Epidermal melanocyte (primary cell): ENCODE measurements around the gene DHX35.
A peak's percentile ranks its signal among the peaks of the same experiment; 100 is the strongest.

Experiments
- DNase-seq: peaks from one replicate; pipeline ENCODE4 v3.0.0; 2011; ENCODE audit warnings: low spot score; ENCODE audit not compliant: insufficient read length

Gene DHX35

DNA sequence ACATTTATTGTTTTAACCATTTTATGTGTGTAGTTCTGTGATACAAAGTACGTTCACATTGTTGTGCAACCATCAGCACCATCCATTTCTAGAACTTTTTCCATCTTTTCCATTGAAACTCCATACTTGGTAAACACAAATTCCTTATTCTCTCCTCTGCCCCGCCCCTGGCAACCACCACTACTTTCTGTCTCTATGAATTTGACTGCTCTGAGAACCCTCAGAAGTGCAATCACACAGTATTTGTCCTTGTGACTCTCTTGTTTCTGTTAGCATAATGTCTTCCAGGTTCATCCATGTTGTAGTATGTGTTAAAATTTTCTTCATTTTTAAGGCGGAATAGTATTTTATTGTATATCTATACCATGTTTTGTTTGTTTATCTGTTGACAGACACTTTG, 56.9 kb downstream of the DHX35 start:
- no peak for DNase-seq

GRCh38 chr20:39019805-39020325, 57.7 kb downstream of the DHX35 start:
- DNase-seq, result no peak

DNA sequence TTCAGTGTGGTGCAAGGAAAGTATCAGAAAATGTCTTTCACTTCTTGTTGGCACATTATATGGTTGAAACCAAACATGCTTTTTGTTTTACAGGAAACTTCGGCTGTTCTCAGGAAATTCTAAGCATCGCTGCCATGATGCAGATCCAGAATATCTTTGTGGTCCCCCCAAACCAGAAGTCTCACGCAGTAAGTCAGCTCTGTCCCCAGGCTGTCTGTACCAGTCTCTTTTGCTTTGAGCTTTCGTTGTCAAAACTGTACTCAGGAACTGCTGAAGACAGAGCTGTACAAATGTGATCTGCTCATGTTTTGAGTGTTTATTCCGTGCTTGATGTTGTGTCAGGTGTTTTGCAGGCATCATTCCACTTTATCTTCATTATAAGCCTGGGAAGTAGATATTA, 59.6 kb downstream of the DHX35 start:
- DNase-seq, result no peak

- no peak for DNase-seq
These were observed 63.7 kb downstream of the DHX35 start for GRCh38 chr20:39025883-39026282.

DNA sequence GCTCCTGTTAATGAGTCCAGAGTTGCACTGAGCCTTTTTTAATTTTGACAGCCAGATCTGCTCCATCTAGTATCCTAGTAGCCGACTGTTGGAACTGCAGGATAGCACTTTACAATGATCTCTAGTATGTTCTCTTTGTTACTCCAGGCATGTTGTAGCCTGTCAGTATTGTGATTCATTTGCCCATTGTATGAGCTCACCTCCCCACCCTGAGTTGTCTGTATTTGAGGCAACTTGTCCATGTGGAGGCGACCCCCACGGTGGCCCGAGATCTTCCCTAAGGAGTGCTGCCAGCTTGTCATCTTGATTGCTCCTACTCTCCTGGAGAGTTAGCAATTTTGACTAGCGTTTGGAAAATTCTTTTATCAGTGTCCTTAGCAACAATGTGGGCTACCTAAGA, 67.2 kb downstream of the DHX35 start:
- DNase-seq, result no peak

- no peak for DNase-seq
These were observed 70.9 kb downstream of the DHX35 start for GRCh38 chr20:39032997-39033396.

GRCh38 chr20:39036011-39036410, 73.9 kb downstream of the DHX35 start:
- DNase-seq, result no peak

- no peak for DNase-seq
These were observed 74.7 kb downstream of the DHX35 start for GRCh38 chr20:39036851-39037250.

DNA sequence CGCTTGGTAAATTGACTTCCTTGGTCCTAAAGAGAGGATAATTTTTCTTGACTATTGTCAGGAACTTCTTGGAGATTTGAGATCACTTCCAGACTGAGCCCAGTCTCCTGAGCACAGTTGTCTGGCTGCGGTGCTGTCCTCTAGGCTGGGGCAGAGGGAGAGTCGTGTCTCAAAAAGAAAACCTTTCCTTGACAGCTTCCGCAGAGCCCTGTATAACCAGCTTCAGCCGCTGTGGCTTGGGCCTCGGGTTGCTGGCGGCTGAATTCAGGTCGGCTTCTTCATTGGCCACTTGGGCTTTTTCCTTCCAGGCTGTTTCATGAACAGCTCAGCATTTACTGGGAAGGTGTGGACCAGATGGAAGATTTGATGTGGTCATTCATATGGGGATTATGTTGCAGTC, 75.9 kb downstream of the DHX35 start:
- no peak for DNase-seq

GRCh38 chr20:39038495-39038894, 76.4 kb downstream of the DHX35 start:
- no peak for DNase-seq

GRCh38 chr20:39039261-39039660, 77.1 kb downstream of the DHX35 start:
- DNase-seq, result no peak

DNA sequence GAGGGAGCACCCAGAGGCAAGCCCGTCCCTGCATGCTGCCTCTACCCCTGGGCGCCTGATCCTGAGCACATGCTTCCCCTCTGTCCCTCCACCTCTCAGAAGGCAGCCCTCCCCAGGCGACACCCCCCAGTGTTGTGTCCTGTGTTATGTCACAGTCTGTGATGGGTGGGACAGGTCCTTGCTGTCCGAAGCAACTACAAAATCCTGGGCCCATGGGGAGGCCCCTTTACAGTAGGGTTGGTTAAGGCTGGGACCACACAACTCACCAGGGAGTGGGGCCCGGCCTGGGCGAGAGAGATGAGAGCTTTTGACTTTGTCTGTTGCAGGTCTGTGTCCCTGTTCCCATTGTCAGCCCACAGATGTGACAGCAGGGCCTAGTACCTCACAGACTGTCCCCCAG, 78.0 kb downstream of the DHX35 start:
- DNase-seq, result no peak

- no peak for DNase-seq
These were observed 78.9 kb downstream of the DHX35 start for GRCh38 chr20:39041067-39041466.

GRCh38 chr20:39042279-39043150, 80.4 kb downstream of the DHX35 start:
- no peak for DNase-seq

GRCh38 chr20:39044501-39044900, 82.4 kb downstream of the DHX35 start:
- no peak for DNase-seq

- DNase-seq, result no peak
These were observed 83.5 kb downstream of the DHX35 start for GRCh38 chr20:39045676-39046075.

GRCh38 chr20:39047417-39047985, 85.4 kb downstream of the DHX35 start:
- no peak for DNase-seq

DNA sequence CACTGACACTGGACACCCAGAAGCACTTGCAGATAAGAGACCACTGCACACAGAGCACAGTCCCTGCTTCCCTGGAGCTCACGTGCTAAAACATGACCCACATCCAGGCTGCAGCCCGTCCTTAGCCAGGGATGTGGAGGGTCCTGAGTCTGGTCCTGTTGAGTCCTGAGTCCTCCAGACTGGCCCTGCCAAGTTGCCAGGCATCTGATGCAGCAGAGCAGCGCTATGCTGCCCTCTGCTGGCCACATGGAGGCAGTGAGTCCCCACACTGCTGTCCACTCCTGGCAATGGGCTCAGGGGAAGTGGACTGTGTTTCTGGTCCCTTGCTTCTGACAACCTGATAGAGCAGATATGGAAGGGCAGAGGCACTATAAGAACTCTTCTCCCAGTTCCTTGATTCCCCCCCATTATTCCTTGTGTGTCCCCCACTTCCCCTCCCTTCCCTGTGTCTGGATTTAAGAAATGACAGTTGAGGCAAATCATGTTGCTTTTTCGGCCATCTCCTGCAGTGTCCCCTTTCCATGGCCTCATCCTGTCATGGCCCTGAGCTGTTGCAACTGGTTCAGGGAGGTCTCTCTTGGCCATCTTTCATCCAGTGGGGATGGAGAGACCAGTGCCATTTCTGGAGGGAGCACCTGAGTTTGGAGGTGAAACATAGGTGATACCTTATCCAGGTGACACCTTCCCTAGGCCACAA, 86.0 kb downstream of the DHX35 start:
- DNase-seq, result peak; percentile 75

DNA sequence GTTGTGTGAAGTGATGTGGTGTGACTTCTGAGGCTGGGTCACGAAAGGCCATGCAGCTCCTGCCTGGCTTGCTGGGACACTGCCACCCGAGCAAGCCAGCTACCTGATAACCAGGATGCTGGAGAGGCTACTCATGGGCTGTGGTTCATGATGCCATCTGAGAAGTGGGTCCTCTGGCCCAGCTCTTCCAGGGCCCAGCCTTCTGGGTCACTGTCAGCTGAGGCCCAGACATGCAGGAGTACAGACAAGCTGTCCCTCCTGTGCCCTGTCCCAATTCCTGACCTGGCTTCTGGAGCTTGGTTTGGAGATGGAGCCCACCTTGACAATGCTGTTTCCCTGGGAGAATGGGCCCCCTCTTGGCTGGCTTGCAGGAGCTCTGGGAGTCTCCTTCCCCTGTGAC, 87.0 kb downstream of the DHX35 start:
- no peak for DNase-seq

GRCh38 chr20:39049684-39050554, 87.8 kb downstream of the DHX35 start:
- peak; percentile 35 for DNase-seq

- DNase-seq, result no peak
These were observed 88.4 kb downstream of the DHX35 start for GRCh38 chr20:39050555-39050902.
